Mucosa of rectum (tissue), 2 donors: ENCODE data around the gene SEC14L3.

ENCODE experiments used
- H3K27ac ChIP-seq, 2 donors: one replicate each; pipeline ENCODE4 v1.7.0; 2013; ENCODE audit warnings: inconsistent platforms in 2 of 2, low read depth in 2 of 2, low read length in 2 of 2
- H3K27me3 ChIP-seq, 2 donors: one replicate each; pipeline ENCODE4 v1.7.0; 2013; ENCODE audit warnings: low read length in 2 of 2; ENCODE audit not compliant: control insufficient read depth in 2 of 2, insufficient read depth in 2 of 2
- H3K36me3 ChIP-seq, 2 donors: one replicate each; pipeline ENCODE4 v1.7.0; 2013; ENCODE audit warnings: low read length in 2 of 2; ENCODE audit not compliant: control insufficient read depth in 2 of 2, insufficient read depth in 2 of 2
- H3K4me1 ChIP-seq, 2 donors: one replicate each; pipeline ENCODE4 v1.7.0; 2013; ENCODE audit warnings: low read length in 2 of 2, mild to moderate bottlenecking in 1 of 2; ENCODE audit not compliant: control insufficient read depth in 2 of 2, insufficient read depth in 2 of 2
- H3K4me3 ChIP-seq, 2 donors: one replicate each; pipeline ENCODE4 v1.7.0; 2013; ENCODE audit warnings: low read length in 2 of 2
- H3K9ac ChIP-seq, 2 donors: one replicate each; pipeline ENCODE4 v1.7.0; 2013; ENCODE audit warnings: low read length in 2 of 2, low read depth in 1 of 2, mild to moderate bottlenecking in 1 of 2
- H3K9me3 ChIP-seq, 2 donors: one replicate each; pipeline ENCODE4 v1.7.0; 2013; ENCODE audit warnings: low read length in 2 of 2; ENCODE audit not compliant: control insufficient read depth in 2 of 2
- donor health status: healthy.
- donor health status: Normal muscosa, but diverticular disease.

The SEC14L3 gene

GRCh38 chr22:30414525-30415047, 57.2 kb downstream of the SEC14L3 start:
- no peak overlapping the region for H3K27ac ChIP-seq
- H3K27me3 ChIP-seq: no peaks in the 10 kb centered on the region
- H3K4me3 ChIP-seq: no peak overlapping the region
- H3K4me1 ChIP-seq: peaks cover 0 to 12% of the 10 kb centered on the region in 2 donors
- no peak overlapping the region for H3K9ac ChIP-seq
- peaks cover 3 to 15% of the 10 kb centered on the region in 2 donors for H3K36me3 ChIP-seq
- H3K9me3 ChIP-seq: no peaks in the 10 kb centered on the region

GRCh38 chr22:30413745-30414524, 57.9 kb downstream of the SEC14L3 start:
- Histone ChIP-seq H3K4me3 (no peak overlapping the region), H3K9ac (no peak overlapping the region), H3K27me3 (no peaks in the 10 kb centered on the region), H3K9me3 (no peaks in the 10 kb centered on the region), H3K36me3 (peaks cover 3 to 15% of the 10 kb centered on the region in 2 donors), H3K4me1 (peaks cover 0 to 12% of the 10 kb centered on the region in 2 donors), H3K27ac (no peak overlapping the region)

- Histone ChIP-seq H3K27me3 (no peaks in the 10 kb centered on the region), H3K36me3 (peaks cover 3 to 16% of the 10 kb centered on the region in 2 donors), H3K4me3 (no peak overlapping the region), H3K9ac (no peak overlapping the region), H3K27ac (no peak overlapping the region), H3K9me3 (no peaks in the 10 kb centered on the region), H3K4me1 (peaks cover 0 to 12% of the 10 kb centered on the region in 2 donors)
Observed at GRCh38 chr22:30413001-30413400, 58.8 kb downstream of the SEC14L3 start.

GRCh38 chr22:30411780-30412179, 60.0 kb downstream of the SEC14L3 start:
- Histone ChIP-seq H3K4me3 (no peak overlapping the region), H3K36me3 (peaks cover 3 to 15% of the 10 kb centered on the region in 2 donors), H3K27me3 (no peaks in the 10 kb centered on the region), H3K9ac (no peak overlapping the region), H3K9me3 (no peaks in the 10 kb centered on the region), H3K4me1 (peaks cover 0 to 7% of the 10 kb centered on the region in 2 donors), H3K27ac (no peak overlapping the region)
